ENCODE measurements around the gene FLOT1. TPM values are rescaled to one million over a fixed set of nuclear protein-coding genes. Genes with fewer than 3 reads are reported as not detected.
A peak's percentile ranks its signal among the peaks of the same experiment; 100 is the strongest.

FLOT1 gene
- total and polyA plus RNA-seq, 9 of the 15 experiments (the other 6 are each of a cell fraction or from before 2014, with no cell fraction given), result 11.7 to 149 (median 118) TPM

DNA sequence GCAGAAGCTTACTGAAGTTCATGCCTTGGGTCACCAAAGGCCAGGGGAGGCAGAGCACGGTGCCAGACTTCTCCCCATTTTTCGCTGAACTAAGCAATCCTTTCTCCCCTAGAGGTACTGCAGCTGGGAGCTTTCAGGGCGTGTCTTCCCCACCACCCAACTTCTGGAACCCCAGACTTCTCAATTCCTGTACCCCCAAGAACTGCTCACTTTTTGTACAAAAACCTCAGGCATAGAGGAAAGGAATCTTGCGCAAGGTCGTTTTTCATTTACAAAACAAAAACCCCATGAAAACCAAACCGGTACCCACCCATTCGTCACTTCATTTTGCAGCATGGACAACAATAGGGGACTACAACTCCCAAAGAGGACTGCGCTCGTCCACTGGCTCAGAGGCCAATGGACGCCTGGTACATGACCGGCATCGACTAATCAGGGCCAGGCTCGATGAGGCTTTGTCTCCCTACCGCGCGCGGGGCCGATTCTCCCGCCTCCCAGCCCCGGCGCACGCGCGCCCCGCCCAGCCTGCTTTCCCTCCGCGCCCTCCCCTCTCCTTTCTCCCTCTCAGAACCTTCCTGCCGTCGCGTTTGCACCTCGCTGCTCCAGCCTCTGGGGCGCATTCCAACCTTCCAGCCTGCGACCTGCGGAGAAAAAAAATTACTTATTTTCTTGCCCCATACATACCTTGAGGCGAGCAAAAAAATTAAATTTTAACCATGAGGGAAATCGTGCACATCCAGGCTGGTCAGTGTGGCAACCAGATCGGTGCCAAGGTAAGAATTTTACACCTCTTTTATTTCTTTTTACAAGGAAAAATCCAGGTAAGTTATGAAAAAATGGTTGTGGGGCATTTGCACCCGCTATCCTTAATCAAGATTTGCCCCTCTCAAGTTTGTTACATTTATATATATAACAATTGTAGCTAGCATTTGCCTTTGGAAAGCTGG is 22.4 kb downstream of the FLOT1 start, which contains the start of gene TUBB (continued):
- TF ChIP-seq RREB1 (CRISPR knock-in tag; IDR thresholded peaks at IDR 0.05) (no peak), ZNF609 (CRISPR knock-in tag; IDR thresholded peaks at IDR 0.05; ENCODE audit: borderline replicate concordance) (no peak), SMC3 (conservative IDR thresholded peaks at IDR 0.05; ENCODE audit: insufficient read depth, low read depth, low read length) (peak; percentile 41; the same call in 1 of the 2 replicates), ZNF75A (CRISPR knock-in tag; IDR thresholded peaks at IDR 0.05) (no peak), SRSF7 (optimal IDR thresholded peaks at IDR 0.05; ENCODE audit: low read depth, low read length) (no peak), KLF13 (tag; IDR thresholded peaks at IDR 0.05; ENCODE audit: borderline replicate concordance, low read depth) (no peak; the same call in 1 of the 2 replicates), PHF21A (IDR thresholded peaks at IDR 0.05; ENCODE audit: borderline replicate concordance, low read depth) (no peak), PREB (CRISPR knock-in tag; IDR thresholded peaks at IDR 0.05) (peak; percentile 29; the same call in 1 of the 2 replicates), HMBOX1 (IDR thresholded peaks at IDR 0.05) (no peak), FOS (IDR thresholded peaks at IDR 0.05; ENCODE audit: extremely low read depth, insufficient read length) (peak; percentile 83)
- TF ChIP-seq, protein P1, sequence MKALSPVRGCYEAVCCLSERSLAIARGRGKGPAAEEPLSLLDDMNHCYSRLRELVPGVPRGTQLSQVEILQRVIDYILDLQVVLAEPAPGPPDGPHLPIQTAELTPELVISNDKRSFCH (CRISPR knock-in tag; IDR thresholded peaks at IDR 0.05), result no peak
- TF ChIP-seq, protein P1 (tag; IDR thresholded peaks at IDR 0.05), result no peak
